Measurements from ENCODE around the gene ARPC5. TPM values are rescaled to one million over a fixed set of nuclear protein-coding genes. Genes with fewer than 3 reads are reported as not detected.
A peak's percentile ranks its signal among the peaks of the same experiment; 100 is the strongest.

Gene ARPC5
- total RNA-seq, 1 donor from 2014 or later: 125 TPM

GRCh38 chr1:183611021-183611420 is 24.6 kb downstream of the ARPC5 start:
- no peak for DNase-seq (ENCODE audit: low spot score)

GRCh38 chr1:183609759-183610452 is 25.7 kb downstream of the ARPC5 start:
- DNase-seq (ENCODE audit: low spot score): no peak

GRCh38 chr1:183609313-183609712 is 26.3 kb downstream of the ARPC5 start:
- DNase-seq (ENCODE audit: low spot score): peak; percentile 83

DNA sequence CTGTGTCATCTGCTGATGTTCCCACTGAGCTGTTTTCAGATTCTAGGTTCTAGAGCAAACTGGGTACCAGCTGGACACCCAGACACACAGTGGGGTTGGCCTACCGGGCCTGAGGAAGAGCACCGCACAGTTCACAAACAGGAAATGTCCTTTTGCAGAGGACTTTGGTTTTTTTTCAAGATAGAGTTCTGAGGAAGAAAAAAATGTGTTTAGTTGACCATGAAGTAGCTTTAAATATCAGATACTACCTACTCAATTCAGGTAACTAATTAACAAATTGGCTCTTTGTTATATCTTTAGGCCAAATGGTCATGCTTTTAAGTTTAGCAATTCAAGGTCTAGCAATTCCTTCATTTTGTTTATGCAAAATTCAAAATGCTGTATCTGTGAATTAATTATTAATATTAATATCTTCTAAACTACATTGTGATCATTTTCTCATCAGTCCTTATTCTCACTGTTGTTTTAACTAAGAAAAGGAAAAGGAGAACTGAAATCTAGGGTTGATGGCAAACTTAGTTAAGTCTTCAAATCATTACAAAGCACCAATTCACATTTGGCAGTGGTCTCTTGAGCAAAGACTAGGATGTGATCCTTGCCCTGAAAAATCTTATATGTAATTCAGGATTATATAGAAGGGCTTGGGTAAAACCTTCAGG is 28.1 kb downstream of the ARPC5 start:
- no peak for DNase-seq (ENCODE audit: low spot score)

DNA sequence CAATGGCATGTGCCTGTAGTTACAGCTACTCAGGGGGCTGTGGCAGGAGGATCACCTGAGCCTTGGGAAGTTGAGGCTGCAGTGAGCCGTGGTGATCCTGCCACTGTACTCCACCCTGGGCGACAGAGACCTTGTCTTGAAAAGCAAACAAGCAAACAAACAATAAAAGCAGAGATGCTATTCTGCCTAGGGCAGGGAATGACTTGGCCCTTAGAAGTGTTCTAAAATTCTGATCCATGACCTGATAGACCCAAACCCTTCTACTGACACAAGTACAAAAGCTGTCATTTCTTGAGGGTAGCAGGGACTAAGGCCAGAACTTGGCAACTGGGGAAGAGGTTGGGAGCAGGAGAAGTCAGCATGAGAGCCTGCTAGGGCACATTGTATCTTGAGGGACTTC is 29.7 kb downstream of the ARPC5 start:
- DNase-seq (ENCODE audit: low spot score): no peak

GRCh38 chr1:183604815-183605214 is 30.8 kb downstream of the ARPC5 start:
- DNase-seq (ENCODE audit: low spot score): no peak

DNA sequence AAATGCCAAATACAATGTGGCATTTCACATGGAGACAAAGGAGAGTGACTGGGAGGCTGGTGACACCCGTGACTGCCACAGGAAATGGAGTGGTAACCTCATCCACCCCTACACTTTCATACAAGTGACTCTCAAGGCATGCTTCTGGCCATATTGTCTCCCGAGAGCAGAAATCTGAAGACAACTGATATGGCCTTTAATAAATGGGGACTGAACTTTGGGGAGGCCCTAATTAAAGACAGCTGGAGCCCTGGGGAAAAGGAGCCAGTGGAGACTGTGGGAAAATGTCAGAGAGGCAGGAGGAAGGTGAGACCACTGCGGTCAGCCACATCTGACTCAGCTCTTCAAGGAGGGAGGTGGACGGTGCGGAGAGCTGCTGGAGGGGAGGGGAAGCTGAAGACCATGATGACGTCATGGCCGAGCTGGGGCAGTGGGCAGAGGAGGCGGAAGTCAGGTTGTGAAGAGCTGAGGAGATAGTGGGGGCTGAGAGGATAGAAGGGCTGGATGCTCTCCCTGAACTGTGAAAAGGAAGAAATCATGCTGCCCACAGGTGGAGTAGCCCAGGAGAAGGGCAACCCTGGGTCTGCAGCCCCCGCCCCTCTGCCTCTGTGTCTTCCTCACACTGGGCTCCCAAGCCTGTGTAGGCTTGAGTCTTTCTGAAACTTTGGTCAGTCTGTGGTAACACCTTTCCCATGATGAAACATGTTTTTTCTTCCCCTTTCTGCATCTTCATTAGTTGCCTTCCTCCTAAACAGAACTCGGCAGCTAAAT is 31.4 kb downstream of the ARPC5 start:
- DNase-seq (ENCODE audit: low spot score): no peak

DNA sequence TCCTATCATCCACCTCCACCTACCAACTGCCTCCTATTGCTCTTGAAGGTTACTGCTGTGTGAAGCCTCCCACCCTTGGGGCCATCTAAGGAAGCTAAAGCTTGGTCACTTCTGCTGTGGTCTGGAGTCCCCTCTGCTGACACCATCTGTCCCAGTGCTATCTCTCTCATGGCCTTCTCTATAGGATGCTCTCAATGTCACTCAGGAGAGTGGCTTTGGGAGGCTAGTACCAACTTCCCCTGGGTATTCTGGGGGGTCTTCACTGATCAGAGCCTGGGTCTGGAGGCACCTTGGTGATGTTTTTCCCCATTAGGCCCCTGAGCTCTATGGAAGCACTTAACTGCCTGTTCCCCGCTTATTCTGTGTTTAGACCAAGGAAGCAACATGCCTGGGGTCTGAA is 33.1 kb downstream of the ARPC5 start:
- DNase-seq (ENCODE audit: low spot score): no peak

DNA sequence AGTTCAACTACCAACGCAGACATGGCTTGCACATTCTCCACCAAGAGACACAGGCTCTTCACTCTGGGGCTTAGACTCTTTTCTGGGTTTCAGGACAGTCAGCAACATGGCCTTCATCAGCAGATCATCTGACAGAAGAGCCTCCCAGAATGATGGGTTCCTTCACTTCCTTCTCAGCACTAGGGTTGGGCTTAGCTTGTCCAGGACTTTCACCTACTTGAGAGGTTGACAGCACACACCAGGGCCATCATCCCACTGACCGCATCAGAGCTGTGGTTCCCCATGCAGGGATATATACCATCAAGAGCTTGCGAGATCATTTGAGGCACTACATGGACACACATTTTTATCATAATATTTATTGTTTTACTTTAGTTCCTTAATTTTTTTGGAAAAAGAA is 34.9 kb downstream of the ARPC5 start:
- DNase-seq (ENCODE audit: low spot score): no peak

DNA sequence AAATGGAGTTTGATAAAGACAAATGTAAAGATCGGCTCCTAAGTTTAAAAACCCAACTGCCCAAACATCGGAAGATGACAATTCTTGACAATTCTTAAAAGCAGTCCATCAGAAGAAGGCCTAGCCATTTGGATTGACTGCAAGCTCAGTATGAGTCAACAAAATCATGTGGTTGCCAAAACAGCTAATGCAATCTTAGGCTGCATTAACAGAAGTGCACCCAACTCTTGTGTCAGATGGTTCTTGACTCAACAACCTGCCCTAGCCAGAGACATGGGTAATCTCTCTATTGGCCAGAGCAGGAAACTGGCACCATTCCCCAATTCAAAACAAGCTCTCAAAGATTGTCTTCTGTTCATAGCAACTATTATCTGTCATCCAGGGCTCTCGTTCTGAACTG is 35.4 kb downstream of the ARPC5 start:
- DNase-seq (ENCODE audit: low spot score): no peak

- DNase-seq (ENCODE audit: low spot score): peak; percentile 72
Measured at GRCh38 chr1:183598386-183598785, 37.2 kb downstream of the ARPC5 start.

DNA sequence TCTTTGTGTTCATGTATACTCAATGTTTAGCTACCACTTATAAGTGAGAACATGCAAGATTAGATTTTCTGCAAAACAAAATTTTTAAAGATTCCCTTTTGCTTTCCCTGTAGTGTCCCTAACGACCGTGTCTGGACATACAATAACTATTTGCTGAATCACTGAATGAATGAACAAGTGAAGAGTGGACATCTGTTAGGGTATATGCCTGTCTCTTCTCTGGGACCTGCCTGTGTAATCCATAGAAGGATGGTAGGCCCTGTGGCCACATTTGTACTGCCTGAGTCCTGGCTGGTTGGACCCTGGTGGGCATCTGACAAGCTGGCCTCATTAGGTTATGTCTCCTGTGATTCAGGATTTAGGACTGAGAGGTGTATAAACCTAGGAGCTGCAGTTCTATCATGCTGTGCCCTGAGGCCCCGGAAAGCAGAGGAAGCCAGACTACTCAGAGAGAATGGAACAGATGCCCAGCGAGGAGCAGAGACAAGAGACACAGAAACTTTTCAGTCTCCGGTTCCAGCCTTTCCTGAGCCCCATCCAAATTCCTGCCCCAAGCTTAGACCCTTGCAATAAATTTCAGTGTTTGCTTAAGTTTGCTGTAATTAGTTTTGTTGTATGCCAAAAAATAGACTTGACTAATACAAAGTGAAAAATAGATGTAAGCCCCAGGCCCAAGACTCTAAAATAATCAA is 37.8 kb downstream of the ARPC5 start:
- no peak for DNase-seq (ENCODE audit: low spot score)

DNA sequence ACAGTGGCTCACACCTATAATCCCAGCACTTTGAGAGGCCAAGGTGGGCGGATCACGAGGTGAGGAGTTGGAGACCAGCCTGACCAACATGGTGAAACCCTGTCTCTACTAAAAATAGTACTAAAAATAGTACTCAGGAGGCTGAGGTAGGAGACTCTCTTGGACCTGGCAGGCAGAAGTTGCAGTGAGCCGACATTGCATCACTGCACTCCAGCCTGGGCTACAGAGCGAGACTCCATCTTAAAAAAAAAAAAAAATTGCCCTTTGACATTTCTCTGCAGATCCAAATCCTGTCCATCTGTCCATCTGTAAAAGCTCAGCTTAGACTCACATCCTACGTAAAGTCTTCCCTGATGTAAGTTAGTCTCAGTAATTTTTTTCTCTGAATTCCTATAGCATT is 39.1 kb downstream of the ARPC5 start:
- DNase-seq (ENCODE audit: low spot score): no peak

DNA sequence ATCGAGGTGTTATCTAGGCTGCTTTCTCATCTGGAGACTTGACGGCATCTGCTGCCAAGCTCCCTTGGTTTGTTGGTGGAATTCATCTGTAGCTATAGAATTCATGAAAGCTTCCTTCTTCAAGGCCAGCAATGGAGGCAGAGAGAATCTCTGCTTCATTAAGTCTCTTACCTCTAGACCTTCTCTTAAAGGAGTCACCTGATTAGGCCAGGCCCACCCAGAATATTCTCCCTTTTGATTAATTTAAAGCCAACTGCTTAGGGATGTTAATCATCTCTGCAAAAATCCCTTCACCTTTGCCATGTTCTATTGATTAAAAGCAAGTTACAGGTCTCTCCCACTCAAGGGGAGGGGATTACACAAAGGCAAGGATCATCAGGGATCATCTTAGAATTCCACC is 40.0 kb downstream of the ARPC5 start:
- no peak for DNase-seq (ENCODE audit: low spot score)

DNA sequence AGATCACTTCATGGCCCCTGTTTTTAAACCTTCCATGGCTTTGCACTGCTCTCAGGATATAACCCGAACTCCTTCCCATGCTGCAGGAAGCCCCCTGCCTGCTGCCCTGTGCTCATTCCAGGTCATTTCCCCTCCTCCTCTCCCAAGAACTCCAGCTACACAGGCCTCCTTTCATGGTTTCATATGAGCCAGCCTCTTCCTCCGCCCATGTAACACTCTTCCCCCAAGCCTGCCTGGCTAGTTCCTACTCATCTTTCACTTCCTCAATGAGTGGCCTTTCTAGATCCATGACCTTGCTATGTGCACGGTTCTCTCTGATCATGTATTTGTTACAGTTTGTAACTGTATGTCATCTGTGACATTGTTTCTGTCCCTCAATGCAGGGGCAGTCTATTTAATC is 42.2 kb downstream of the ARPC5 start:
- DNase-seq (ENCODE audit: low spot score): no peak

GRCh38 chr1:183592733-183593132 is 42.9 kb downstream of the ARPC5 start:
- no peak for DNase-seq (ENCODE audit: low spot score)

- peak; percentile 50 for DNase-seq (ENCODE audit: low spot score)
Measured at GRCh38 chr1:183590244-183591191, 45.1 kb downstream of the ARPC5 start, which contains the start of gene NCF2. TSS of gene NCF2 (minus strand) at chr1:183590459. CDS start at chr1:183590329, 130 bp downstream.

DNA sequence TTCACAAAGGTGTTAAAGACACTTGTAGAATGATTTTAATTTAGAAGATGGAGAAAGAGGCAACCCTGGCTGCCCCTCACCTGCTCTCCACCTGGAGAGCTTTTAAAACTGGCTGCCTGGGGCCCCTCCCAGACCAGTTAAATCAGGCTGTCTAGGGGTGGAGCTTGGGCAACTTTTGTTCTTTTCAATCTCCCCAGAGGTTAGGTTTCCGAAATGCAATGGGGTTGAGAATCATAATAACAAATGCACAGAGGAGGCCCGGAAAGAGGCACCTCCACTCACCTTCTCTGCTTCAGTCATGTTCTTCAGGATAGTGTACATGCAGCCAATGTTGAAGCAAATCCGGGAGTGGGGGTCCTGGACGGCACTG is 45.7 kb downstream of the ARPC5 start:
- no peak for DNase-seq (ENCODE audit: low spot score)

GRCh38 chr1:183589384-183589783 is 46.2 kb downstream of the ARPC5 start:
- DNase-seq (ENCODE audit: low spot score): no peak

- DNase-seq (ENCODE audit: low spot score): no peak
Measured at GRCh38 chr1:183588827-183589226, 46.8 kb downstream of the ARPC5 start.

- DNase-seq (ENCODE audit: low spot score): no peak
Measured at GRCh38 chr1:183586926-183587325, 48.7 kb downstream of the ARPC5 start.

All from umbilical cord (tissue), 2 donors.